ENCODE results near the gene MCM3.

The MCM3 gene

GRCh38 chr6:52276130-52276529 lies 8.4 kb downstream of the MCM3 start:
- TF ChIP-seq, protein P1, sequence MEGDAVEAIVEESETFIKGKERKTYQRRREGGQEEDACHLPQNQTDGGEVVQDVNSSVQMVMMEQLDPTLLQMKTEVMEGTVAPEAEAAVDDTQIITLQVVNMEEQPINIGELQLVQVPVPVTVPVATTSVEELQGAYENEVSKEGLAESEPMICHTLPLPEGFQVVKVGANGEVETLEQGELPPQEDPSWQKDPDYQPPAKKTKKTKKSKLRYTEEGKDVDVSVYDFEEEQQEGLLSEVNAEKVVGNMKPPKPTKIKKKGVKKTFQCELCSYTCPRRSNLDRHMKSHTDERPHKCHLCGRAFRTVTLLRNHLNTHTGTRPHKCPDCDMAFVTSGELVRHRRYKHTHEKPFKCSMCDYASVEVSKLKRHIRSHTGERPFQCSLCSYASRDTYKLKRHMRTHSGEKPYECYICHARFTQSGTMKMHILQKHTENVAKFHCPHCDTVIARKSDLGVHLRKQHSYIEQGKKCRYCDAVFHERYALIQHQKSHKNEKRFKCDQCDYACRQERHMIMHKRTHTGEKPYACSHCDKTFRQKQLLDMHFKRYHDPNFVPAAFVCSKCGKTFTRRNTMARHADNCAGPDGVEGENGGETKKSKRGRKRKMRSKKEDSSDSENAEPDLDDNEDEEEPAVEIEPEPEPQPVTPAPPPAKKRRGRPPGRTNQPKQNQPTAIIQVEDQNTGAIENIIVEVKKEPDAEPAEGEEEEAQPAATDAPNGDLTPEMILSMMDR (IDR thresholded peaks at IDR 0.05; ENCODE audit: low read depth, low read length, missing control alignments): no peak
- no peak overlapping the region for H3K4me3 ChIP-seq (ENCODE audit: low read depth, low read length)
- no peak for DNase-seq (ENCODE audit: low read depth)

GRCh38 chr6:52271852-52272460 lies 12.6 kb downstream of the MCM3 start:
- TF ChIP-seq, protein P1 (IDR thresholded peaks at IDR 0.05; ENCODE audit: low read depth, low read length, missing control alignments): no peak
- no peak overlapping the region for H3K4me3 ChIP-seq (ENCODE audit: low read depth, low read length)

GRCh38 chr6:52263709-52264540 lies 20.6 kb downstream of the MCM3 start:
- no peak overlapping the region for H3K4me3 ChIP-seq (ENCODE audit: low read depth, low read length)
- TF ChIP-seq, protein P1 (IDR thresholded peaks at IDR 0.05; ENCODE audit: low read depth, low read length, missing control alignments): peak; percentile 94
- DNase-seq (ENCODE audit: low read depth): no peak

More at GRCh38 chr6:52271852-52272460, 12.6 kb downstream of the MCM3 start:
- no peak for DNase-seq (ENCODE audit: low read depth)

GRCh38 chr6:52262620-52263344 lies 21.8 kb downstream of the MCM3 start:
- DNase-seq (ENCODE audit: low read depth): no peak
- TF ChIP-seq, protein P1 (IDR thresholded peaks at IDR 0.05; ENCODE audit: low read depth, low read length, missing control alignments): no peak
- no peak overlapping the region for H3K4me3 ChIP-seq (ENCODE audit: low read depth, low read length)

- DNase-seq (ENCODE audit: low read depth): no peak
- TF ChIP-seq, protein P1 (IDR thresholded peaks at IDR 0.05; ENCODE audit: low read depth, low read length, missing control alignments): no peak
- H3K4me3 ChIP-seq (ENCODE audit: low read depth, low read length): no peak overlapping the region
Observed at GRCh38 chr6:52261229-52261628, 23.3 kb downstream of the MCM3 start.

- TF ChIP-seq, protein P1 (IDR thresholded peaks at IDR 0.05; ENCODE audit: low read depth, low read length, missing control alignments): no peak
- H3K4me3 ChIP-seq (ENCODE audit: low read depth, low read length): no peak overlapping the region
- no peak for DNase-seq (ENCODE audit: low read depth)
Observed at GRCh38 chr6:52260634-52261033, 23.9 kb downstream of the MCM3 start.

All from GM12864 (cell line).